ENCODE results near the gene FASTKD3.

FASTKD3 gene

GRCh38 chr5:7877851-7878250 is 9.0 kb upstream of the FASTKD3 start:
- Histone ChIP-seq H3K4me3 (ENCODE audit: low read depth, low read length) (no peak overlapping the region), H3K36me3 (peaks cover 89% of the 10 kb centered on the region), H3K27me3 (ENCODE audit: insufficient read depth, low read depth, severe bottlenecking) (no peaks in the 10 kb centered on the region), H3K27ac (no peak overlapping the region), H3K9me3 (ENCODE audit: severe bottlenecking) (no peaks in the 10 kb centered on the region)
- TF ChIP-seq, protein P1, sequence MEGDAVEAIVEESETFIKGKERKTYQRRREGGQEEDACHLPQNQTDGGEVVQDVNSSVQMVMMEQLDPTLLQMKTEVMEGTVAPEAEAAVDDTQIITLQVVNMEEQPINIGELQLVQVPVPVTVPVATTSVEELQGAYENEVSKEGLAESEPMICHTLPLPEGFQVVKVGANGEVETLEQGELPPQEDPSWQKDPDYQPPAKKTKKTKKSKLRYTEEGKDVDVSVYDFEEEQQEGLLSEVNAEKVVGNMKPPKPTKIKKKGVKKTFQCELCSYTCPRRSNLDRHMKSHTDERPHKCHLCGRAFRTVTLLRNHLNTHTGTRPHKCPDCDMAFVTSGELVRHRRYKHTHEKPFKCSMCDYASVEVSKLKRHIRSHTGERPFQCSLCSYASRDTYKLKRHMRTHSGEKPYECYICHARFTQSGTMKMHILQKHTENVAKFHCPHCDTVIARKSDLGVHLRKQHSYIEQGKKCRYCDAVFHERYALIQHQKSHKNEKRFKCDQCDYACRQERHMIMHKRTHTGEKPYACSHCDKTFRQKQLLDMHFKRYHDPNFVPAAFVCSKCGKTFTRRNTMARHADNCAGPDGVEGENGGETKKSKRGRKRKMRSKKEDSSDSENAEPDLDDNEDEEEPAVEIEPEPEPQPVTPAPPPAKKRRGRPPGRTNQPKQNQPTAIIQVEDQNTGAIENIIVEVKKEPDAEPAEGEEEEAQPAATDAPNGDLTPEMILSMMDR (IDR thresholded peaks at IDR 0.05; ENCODE audit: low read depth, low read length): no peak
- no peak for DNase-seq

DNA sequence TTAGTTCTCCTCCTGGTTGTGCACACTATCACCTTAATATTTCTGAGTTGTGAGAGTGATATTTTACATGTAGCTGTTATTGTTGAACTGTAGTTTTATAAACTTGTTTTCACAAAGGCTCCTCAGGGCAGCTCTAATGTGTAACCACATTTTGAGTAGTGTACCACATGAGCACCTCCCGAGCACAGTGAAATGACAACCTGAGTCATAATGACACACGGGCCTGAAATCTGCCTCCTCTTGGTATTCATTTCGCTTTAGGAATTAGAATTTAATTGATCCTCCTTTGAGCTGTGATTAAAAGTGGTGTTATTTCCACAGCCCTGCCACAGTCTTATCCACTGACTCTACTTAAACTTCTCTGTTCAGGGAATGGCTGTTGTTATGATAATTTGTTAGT is 8.0 kb upstream of the FASTKD3 start:
- TF ChIP-seq, protein P1 (IDR thresholded peaks at IDR 0.05; ENCODE audit: low read depth, low read length): no peak
- Histone ChIP-seq H3K27ac (no peak overlapping the region), H3K4me3 (ENCODE audit: low read depth, low read length) (no peak overlapping the region), H3K27me3 (ENCODE audit: insufficient read depth, low read depth, severe bottlenecking) (no peaks in the 10 kb centered on the region), H3K36me3 (peaks cover 89% of the 10 kb centered on the region), H3K9me3 (ENCODE audit: severe bottlenecking) (no peaks in the 10 kb centered on the region)
- DNase-seq: no peak

GRCh38 chr5:7875151-7875550 is 6.3 kb upstream of the FASTKD3 start:
- H3K27ac ChIP-seq: no peak overlapping the region
- H3K36me3 ChIP-seq: peaks cover 84% of the 10 kb centered on the region
- no peak for DNase-seq
- no peaks in the 10 kb centered on the region for H3K27me3 ChIP-seq (ENCODE audit: insufficient read depth, low read depth, severe bottlenecking)
- H3K9me3 ChIP-seq (ENCODE audit: severe bottlenecking): no peaks in the 10 kb centered on the region
- no peak overlapping the region for H3K4me3 ChIP-seq (ENCODE audit: low read depth, low read length)
- TF ChIP-seq, protein P1 (IDR thresholded peaks at IDR 0.05; ENCODE audit: low read depth, low read length): no peak

- H3K4me3 ChIP-seq (ENCODE audit: low read depth, low read length): no peak overlapping the region
- H3K27ac ChIP-seq: no peak overlapping the region
- TF ChIP-seq, protein P1 (IDR thresholded peaks at IDR 0.05; ENCODE audit: low read depth, low read length): no peak
- H3K27me3 ChIP-seq (ENCODE audit: insufficient read depth, low read depth, severe bottlenecking): no peaks in the 10 kb centered on the region
- no peaks in the 10 kb centered on the region for H3K9me3 ChIP-seq (ENCODE audit: severe bottlenecking)
- DNase-seq: no peak
- peaks cover 79% of the 10 kb centered on the region for H3K36me3 ChIP-seq
Observed at GRCh38 chr5:7874639-7875038, 5.8 kb upstream of the FASTKD3 start.

DNA sequence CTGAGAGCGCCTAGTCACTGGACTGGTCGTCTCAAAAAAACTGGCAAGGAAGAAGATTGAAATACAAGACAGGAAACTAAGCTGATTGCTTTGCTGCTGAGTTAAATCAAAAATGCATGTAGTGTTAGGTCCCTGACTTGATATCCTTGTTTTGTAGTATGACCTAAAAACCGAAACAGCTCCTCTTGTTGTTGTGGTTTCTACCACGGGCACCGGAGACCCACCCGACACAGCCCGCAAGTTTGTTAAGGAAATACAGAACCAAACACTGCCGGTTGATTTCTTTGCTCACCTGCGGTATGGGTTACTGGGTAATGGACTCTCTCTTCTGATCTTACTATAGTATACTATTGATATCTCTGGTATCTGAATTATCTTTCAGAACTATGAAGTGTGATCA is 4.4 kb upstream of the FASTKD3 start:
- H3K27ac ChIP-seq: no peak overlapping the region
- DNase-seq: no peak
- H3K9me3 ChIP-seq (ENCODE audit: severe bottlenecking): no peaks in the 10 kb centered on the region
- H3K4me3 ChIP-seq (ENCODE audit: low read depth, low read length): no peak overlapping the region
- peaks cover 71% of the 10 kb centered on the region for H3K36me3 ChIP-seq
- no peaks in the 10 kb centered on the region for H3K27me3 ChIP-seq (ENCODE audit: insufficient read depth, low read depth, severe bottlenecking)
- TF ChIP-seq, protein P1 (IDR thresholded peaks at IDR 0.05; ENCODE audit: low read depth, low read length): no peak

DNA sequence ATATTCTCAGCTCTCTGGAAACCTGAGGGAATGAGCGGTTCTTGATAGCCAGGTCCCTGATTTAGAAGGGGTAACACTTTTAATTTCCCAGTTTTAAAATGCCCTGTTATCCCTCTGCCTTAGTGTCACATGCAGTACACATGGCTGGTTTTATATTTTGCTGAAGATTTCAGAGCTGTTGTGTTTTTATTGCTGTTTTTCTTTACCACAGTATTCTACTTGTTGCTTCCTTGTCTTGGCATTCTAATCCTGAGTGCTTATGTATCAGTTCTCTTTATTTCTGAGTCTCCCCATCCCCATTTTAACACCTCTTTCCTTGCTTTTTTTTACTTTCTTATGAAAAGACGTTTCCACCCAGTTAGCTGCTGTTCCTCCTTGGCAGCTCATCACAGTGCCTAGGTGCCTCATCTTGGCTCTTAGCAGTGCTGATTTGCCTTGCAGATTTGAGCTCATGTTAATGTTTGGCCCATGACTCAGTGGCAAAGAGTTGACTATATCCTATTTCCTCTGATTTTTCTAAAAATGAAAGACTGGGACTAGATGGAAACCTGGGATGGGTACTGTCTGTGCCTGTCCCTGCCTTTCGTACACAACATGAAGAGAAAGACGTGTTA is 3.8 kb upstream of the FASTKD3 start:
- no peaks in the 10 kb centered on the region for H3K27me3 ChIP-seq (ENCODE audit: insufficient read depth, low read depth, severe bottlenecking)
- DNase-seq: no peak
- H3K36me3 ChIP-seq: peaks cover 65% of the 10 kb centered on the region
- TF ChIP-seq, protein P1 (IDR thresholded peaks at IDR 0.05; ENCODE audit: low read depth, low read length): no peak
- H3K27ac ChIP-seq: no peak overlapping the region
- H3K9me3 ChIP-seq (ENCODE audit: severe bottlenecking): no peaks in the 10 kb centered on the region
- H3K4me3 ChIP-seq (ENCODE audit: low read depth, low read length): no peak overlapping the region
